ENCODE measurements around the gene BTBD1. TPM values are rescaled to one million over a fixed set of nuclear protein-coding genes. Genes with fewer than 3 reads are reported as not detected.

BTBD1 gene
- total and polyA plus RNA-seq, 2 donors (not counting 3 experiments of a cell fraction or from before 2014, with no cell fraction given), result 30.8 to 58.0 TPM

DNA sequence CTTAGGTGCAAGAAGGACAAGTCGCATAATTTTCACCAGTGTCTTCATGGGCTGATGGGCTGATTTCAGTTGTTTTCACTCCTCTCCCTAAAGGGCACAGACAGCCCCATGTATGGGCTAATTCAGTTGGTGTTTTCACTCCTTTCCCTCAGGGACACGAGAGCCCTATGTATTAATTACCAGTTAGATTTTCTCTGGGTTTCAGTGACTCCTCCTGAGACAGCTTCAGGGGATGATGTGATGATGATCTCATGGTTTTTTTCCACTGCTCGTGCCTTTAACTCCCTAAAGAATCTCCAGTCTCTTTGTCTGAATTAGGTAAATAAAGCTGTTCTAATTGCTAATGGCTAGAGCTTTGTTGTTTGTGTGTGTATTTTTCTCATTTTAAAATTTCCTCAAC, 71.1 kb downstream of the BTBD1 start:
- Histone ChIP-seq H2AFZ (ENCODE audit: low read depth, low read length) (no peak overlapping the region), H3K27me3 (ENCODE audit: control insufficient read depth in 2 of 2, insufficient read depth in 2 of 2, low read length in 2 of 2) (no peaks in the 10 kb centered on the region), H3K9ac (replicated peaks; ENCODE audit: extremely low read depth, insufficient read depth, low read length) (no peak overlapping the region), H3K4me1 (ENCODE audit: control insufficient read depth, extremely low read depth, insufficient read depth, low read length) (peaks cover 3% of the 10 kb centered on the region), H3K4me2 (ENCODE audit: insufficient read depth, low read length) (no peak overlapping the region), H3K9me3 (replicated peaks; ENCODE audit: control insufficient read depth, insufficient read depth, low read length) (no peaks in the 10 kb centered on the region), H3K79me2 (ENCODE audit: control insufficient read depth, insufficient read depth, low read length) (no peaks in the 10 kb centered on the region), H3K9me1 (replicated peaks; ENCODE audit: control insufficient read depth, extremely low read depth, insufficient read depth, low read length) (no peaks in the 10 kb centered on the region), H3K4me3 (replicated peaks in 1 of 3; ENCODE audit: insufficient read depth in 1 of 3, low read depth in 1 of 3, low read length in 3 of 3) (no peak overlapping the region), H4K20me1 (replicated peaks; ENCODE audit: control insufficient read depth, extremely low read depth, insufficient read depth, low read length) (no peaks in the 10 kb centered on the region), H3K27ac (ENCODE audit: insufficient read depth, low read depth, low read length) (no peak overlapping the region), H3K36me3 (ENCODE audit: control insufficient read depth in 2 of 2, extremely low read depth in 1 of 2, insufficient read depth in 2 of 2, low read length in 2 of 2) (no peaks in the 10 kb centered on the region)
- DNase-seq (ENCODE audit: low read depth, low spot score) (no peak), FAIRE-seq (no peak)
- ChIA-PET POLR2A (no interaction called here), CTCF (interaction anchor here (1.4 to 1.6 kb wide), 2 partner anchors 15 to 465 kb away, joined by 3 to 5 read pairs; no protein-coding TSS in a partner anchor)
- no TSS peak for BruUV-seq (replicated peaks)
- intact Hi-C loops (cut with micrococcal nuclease), result no loop called here
- dilution Hi-C loops (cut with MboI; ENCODE audit: extremely low pct_ligation_motif_present, low sequenced_read_pairs), result no loop called here
- TF ChIP-seq POLR2A (IDR thresholded peaks at IDR 0.05; ENCODE audit: low read depth, low read length) (no peak), EZH2 (IDR thresholded peaks at IDR 0.05; ENCODE audit: borderline replicate concordance, low read depth, low read length, severe bottlenecking) (no peak), GATA2 (IDR thresholded peaks at IDR 0.05; ENCODE audit: insufficient read depth, insufficient read length, low read depth, low read length) (no peak), FOS (IDR thresholded peaks at IDR 0.05; ENCODE audit: borderline replicate concordance, insufficient read depth, low read length) (no peak), POLR2AphosphoS5 (IDR thresholded peaks at IDR 0.05; ENCODE audit: insufficient read depth, low read depth, low read length) (no peak)

DNA sequence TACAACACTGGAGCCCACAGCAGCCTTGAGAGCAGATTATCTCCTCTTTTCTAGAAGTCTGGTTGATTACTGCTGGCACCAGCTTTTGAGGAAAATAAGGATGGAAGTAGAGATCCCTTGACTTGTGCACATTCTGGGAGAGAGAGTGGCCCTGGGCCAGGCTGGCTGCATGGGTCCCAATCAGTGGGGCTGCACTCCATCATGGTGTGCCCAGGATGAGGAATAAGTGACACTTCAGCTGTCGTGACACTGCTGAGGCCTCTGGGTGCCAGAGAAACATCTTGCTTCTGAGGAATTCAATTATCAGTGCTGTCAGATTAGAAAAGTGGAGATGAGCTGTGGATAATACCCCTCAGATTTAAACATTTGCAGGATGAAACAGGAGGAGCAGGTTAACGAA, 72.0 kb downstream of the BTBD1 start:
- H3K9ac ChIP-seq (replicated peaks; ENCODE audit: extremely low read depth, insufficient read depth, low read length), result no peak overlapping the region
- intact Hi-C loops (cut with micrococcal nuclease) (no loop called here), dilution Hi-C loops (cut with MboI; ENCODE audit: extremely low pct_ligation_motif_present, low sequenced_read_pairs) (no loop called here)
- peaks cover under 1% of the 10 kb centered on the region for H3K4me1 ChIP-seq (ENCODE audit: control insufficient read depth, extremely low read depth, insufficient read depth, low read length)
- no peak for DNase-seq (ENCODE audit: low read depth, low spot score)
- POLR2A ChIA-PET, result no interaction called here
- TF ChIP-seq, protein P1, sequence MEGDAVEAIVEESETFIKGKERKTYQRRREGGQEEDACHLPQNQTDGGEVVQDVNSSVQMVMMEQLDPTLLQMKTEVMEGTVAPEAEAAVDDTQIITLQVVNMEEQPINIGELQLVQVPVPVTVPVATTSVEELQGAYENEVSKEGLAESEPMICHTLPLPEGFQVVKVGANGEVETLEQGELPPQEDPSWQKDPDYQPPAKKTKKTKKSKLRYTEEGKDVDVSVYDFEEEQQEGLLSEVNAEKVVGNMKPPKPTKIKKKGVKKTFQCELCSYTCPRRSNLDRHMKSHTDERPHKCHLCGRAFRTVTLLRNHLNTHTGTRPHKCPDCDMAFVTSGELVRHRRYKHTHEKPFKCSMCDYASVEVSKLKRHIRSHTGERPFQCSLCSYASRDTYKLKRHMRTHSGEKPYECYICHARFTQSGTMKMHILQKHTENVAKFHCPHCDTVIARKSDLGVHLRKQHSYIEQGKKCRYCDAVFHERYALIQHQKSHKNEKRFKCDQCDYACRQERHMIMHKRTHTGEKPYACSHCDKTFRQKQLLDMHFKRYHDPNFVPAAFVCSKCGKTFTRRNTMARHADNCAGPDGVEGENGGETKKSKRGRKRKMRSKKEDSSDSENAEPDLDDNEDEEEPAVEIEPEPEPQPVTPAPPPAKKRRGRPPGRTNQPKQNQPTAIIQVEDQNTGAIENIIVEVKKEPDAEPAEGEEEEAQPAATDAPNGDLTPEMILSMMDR (IDR thresholded peaks at IDR 0.05; ENCODE audit: extremely low read depth in 1 of 2, insufficient read depth in 1 of 2, low read depth in 1 of 2, low read length in 2 of 2), result no peak
- TF ChIP-seq EZH2 (IDR thresholded peaks at IDR 0.05; ENCODE audit: borderline replicate concordance, low read depth, low read length, severe bottlenecking) (no peak), JUN (IDR thresholded peaks at IDR 0.05; ENCODE audit: borderline replicate concordance, insufficient read depth, insufficient read length, low read depth) (no peak), FOS (IDR thresholded peaks at IDR 0.05; ENCODE audit: borderline replicate concordance, insufficient read depth, low read length) (no peak)
- no peaks in the 10 kb centered on the region for H4K20me1 ChIP-seq (replicated peaks; ENCODE audit: control insufficient read depth, extremely low read depth, insufficient read depth, low read length)
- no peak for FAIRE-seq
- no peaks in the 10 kb centered on the region for H3K9me3 ChIP-seq (replicated peaks; ENCODE audit: control insufficient read depth, insufficient read depth, low read length)
- no peak overlapping the region for H3K4me3 ChIP-seq (replicated peaks in 1 of 3; ENCODE audit: insufficient read depth in 1 of 3, low read depth in 1 of 3, low read length in 3 of 3)
- no peak overlapping the region for H3K4me2 ChIP-seq (ENCODE audit: insufficient read depth, low read length)
- H3K9me1 ChIP-seq (replicated peaks; ENCODE audit: control insufficient read depth, extremely low read depth, insufficient read depth, low read length), result no peaks in the 10 kb centered on the region
- BruUV-seq (replicated peaks), result no TSS peak
- H3K79me2 ChIP-seq (ENCODE audit: control insufficient read depth, insufficient read depth, low read length), result no peaks in the 10 kb centered on the region
- no peaks in the 10 kb centered on the region for H3K36me3 ChIP-seq (ENCODE audit: control insufficient read depth in 2 of 2, extremely low read depth in 1 of 2, insufficient read depth in 2 of 2, low read length in 2 of 2)
- H3K27ac ChIP-seq (ENCODE audit: insufficient read depth, low read depth, low read length), result no peak overlapping the region
- CTCF ChIA-PET, result interaction anchor here (0.8 to 1.6 kb wide), 3 partner anchors 16 to 464 kb away, joined by 3 to 5 read pairs (median 3); partner anchors contain the start of gene C15orf40
- H2AFZ ChIP-seq (ENCODE audit: low read depth, low read length), result no peak overlapping the region
- H3K27me3 ChIP-seq (ENCODE audit: control insufficient read depth in 2 of 2, insufficient read depth in 2 of 2, low read length in 2 of 2), result no peaks in the 10 kb centered on the region
